Left lung (tissue), 10 donors: Measurements from ENCODE around the gene COL18A1. TPM values are rescaled to one million over a fixed set of nuclear protein-coding genes. Genes with fewer than 3 reads are reported as not detected.

Experiments used
- ATAC-seq: fragments of 200-7000 bp; cut with Tn5 transposase; one replicate; pipeline ENCODE4 v1.9.1; 2020; ENCODE audit warnings: moderate library complexity
- DNase-seq, 4 donors: peaks; one replicate each; pipeline ENCODE4 v3.0.0-alpha.2; 2013 to 2020
- H3K27ac ChIP-seq, 2 donors: fragments of 200-600 bp; sonication (generic) in 1 of 2; one replicate each; pipeline versions ENCODE4 v1.5.0 to v1.8.0; 2020 to 2021
- H3K27me3 ChIP-seq, 2 donors: fragments of 200-600 bp; sonication (generic) in 1 of 2; one replicate each; pipeline versions ENCODE4 v1.5.0 to v1.8.0; 2020 to 2021
- H3K36me3 ChIP-seq, 2 donors: fragments of 200-600 bp; sonication (generic) in 1 of 2; one replicate each; pipeline versions ENCODE4 v1.5.0 to v1.8.0; 2020 to 2021
- H3K4me1 ChIP-seq, 2 donors: fragments of 200-600 bp; one replicate each; pipeline ENCODE4 v1.8.0; 2021
- H3K4me3 ChIP-seq, 2 donors: fragments of 200-600 bp; sonication (generic) in 1 of 2; one replicate each; pipeline versions ENCODE4 v1.5.0 to v1.8.0; 2020 to 2021; ENCODE audit warnings: mild to moderate bottlenecking in 1 of 2
- H3K9me3 ChIP-seq, 2 donors: fragments of 200-600 bp; sonication (generic) in 1 of 2; one replicate each; pipeline versions ENCODE4 v1.5.0 to v1.8.0; 2020 to 2021
- CTCF ChIP-seq, 2 donors: fragments of 200-600 bp; sonication (generic) in 1 of 2; IDR thresholded peaks; one replicate each; pipeline versions ENCODE4 v1.5.0 to v1.8.0; 2021; ENCODE audit warnings: antibody characterized with exemption in 2 of 2
- intact Hi-C, 2 donors: fragments of 100-400 bp; cut with DNase I; formaldehyde crosslinking; loops; one replicate each; pipeline versions ENCODE4 v1.11.2 to v1.14.2; 2022
- polyA plus RNA-seq, 6 donors: library from polyadenylated mRNA; unstranded; fragments of 120-200 nt; gene quantifications; one replicate each; pipeline ENCODE4 v1.2.1, GENCODE V29; 2013; ENCODE audit not compliant: insufficient read length in 6 of 6
- total RNA-seq, 2 donors: library from RNA; stranded (reverse); fragmentation: NEBNext Ultra II Directional; extraction: Animal tissue kit (Norgen Biotek cat#: 25700); gene quantifications; one replicate each; pipeline ENCODE4 v1.2.1, GENCODE V29; 2021
- donor health status: DM: no; HTN: yes; CAD: no.
- donor health status: DM: no; HTN: no; CAD: no.

The COL18A1 gene
- total and polyA plus RNA-seq, 8 donors: 39.3 to 90.2 (median 64.0) TPM

GRCh38 chr21:45411810-45412206, 6.8 kb downstream of the COL18A1 start:
- H3K36me3 ChIP-seq: no peaks in the 10 kb centered on the region
- DNase-seq (peak in 1 of 4 donors; percentile 47), ATAC-seq (no peak)
- no peak overlapping the region for H3K27ac ChIP-seq
- no peak for TF ChIP-seq CTCF (IDR thresholded peaks at IDR 0.05)
- H3K4me3 ChIP-seq: no peak overlapping the region
- no peaks in the 10 kb centered on the region for H3K9me3 ChIP-seq
- peaks cover 0 to 22% of the 10 kb centered on the region in 2 donors for H3K27me3 ChIP-seq
- intact Hi-C loops: no loop called here
- H3K4me1 ChIP-seq: peaks cover 0 to 4% of the 10 kb centered on the region in 2 donors

GRCh38 chr21:45412491-45412890, 7.5 kb downstream of the COL18A1 start:
- Histone ChIP-seq H3K27me3 (peaks cover 0 to 16% of the 10 kb centered on the region in 2 donors), H3K9me3 (no peaks in the 10 kb centered on the region), H3K4me1 (peaks cover 0 to 2% of the 10 kb centered on the region in 2 donors), H3K4me3 (no peak overlapping the region), H3K27ac (no peak overlapping the region), H3K36me3 (no peaks in the 10 kb centered on the region)
- ATAC-seq (no peak), DNase-seq (peak in 1 of 4 donors; percentile 40)
- intact Hi-C loops: no loop called here
- no peak for TF ChIP-seq CTCF (IDR thresholded peaks at IDR 0.05)

- H3K27ac ChIP-seq: no peak overlapping the region
- no peak for TF ChIP-seq CTCF (IDR thresholded peaks at IDR 0.05)
Measured at GRCh38 chr21:45412909-45413611, 8.1 kb downstream of the COL18A1 start.

GRCh38 chr21:45413922-45414321, 9.0 kb downstream of the COL18A1 start:
- Histone ChIP-seq H3K4me1 (no peaks in the 10 kb centered on the region), H3K27ac (no peak overlapping the region), H3K4me3 (no peak overlapping the region), H3K9me3 (no peaks in the 10 kb centered on the region), H3K27me3 (peaks cover 0 to 1% of the 10 kb centered on the region in 2 donors), H3K36me3 (no peaks in the 10 kb centered on the region)
- intact Hi-C loops: no loop called here
- TF ChIP-seq CTCF (IDR thresholded peaks at IDR 0.05): no peak
- ATAC-seq: no peak
- DNase-seq: peak in 1 of 4 donors; percentile 24

More at GRCh38 chr21:45412909-45413611, 8.1 kb downstream of the COL18A1 start:
- no peaks in the 10 kb centered on the region for H3K4me1 ChIP-seq
- no peaks in the 10 kb centered on the region for H3K9me3 ChIP-seq
- DNase-seq: peak in 1 of 4 donors; percentile 53
- no peak overlapping the region for H3K4me3 ChIP-seq
- H3K36me3 ChIP-seq: no peaks in the 10 kb centered on the region
- intact Hi-C loops: no loop called here
- peaks cover 0 to 10% of the 10 kb centered on the region in 2 donors for H3K27me3 ChIP-seq
- ATAC-seq: no peak

- Histone ChIP-seq H3K4me3 (no peak overlapping the region), H3K36me3 (no peaks in the 10 kb centered on the region), H3K27me3 (no peaks in the 10 kb centered on the region), H3K9me3 (no peaks in the 10 kb centered on the region), H3K27ac (no peak overlapping the region), H3K4me1 (no peaks in the 10 kb centered on the region)
- no peak for ATAC-seq
- DNase-seq: peak in 1 of 4 donors; percentile 70
- no peak for TF ChIP-seq CTCF (IDR thresholded peaks at IDR 0.05)
- intact Hi-C loops: no loop called here
Measured at GRCh38 chr21:45414396-45415187, 9.6 kb downstream of the COL18A1 start.
